Endothelial cell (in vitro differentiated cells): ENCODE measurements around the gene C13orf46. TPM values are rescaled to one million over a fixed set of nuclear protein-coding genes. Genes with fewer than 3 reads are reported as not detected.
A peak's percentile ranks its signal among the peaks of the same experiment; 100 is the strongest.

ENCODE experiments used
- DNase-seq: peaks from one replicate; pipeline ENCODE4 v3.0.0; 2021; ENCODE audit warnings: low spot score
- H3K27ac Mint-ChIP-seq: one replicate; pipeline ENCODE4 v1.8.0; 2021; ENCODE audit warnings: mixed read lengths, inconsistent platforms; ENCODE audit not compliant: unreplicated experiment
- H3K27me3 Mint-ChIP-seq: one replicate; pipeline ENCODE4 v1.8.0; 2021; ENCODE audit warnings: mild to moderate bottlenecking, moderate library complexity, mixed read lengths, inconsistent platforms; ENCODE audit not compliant: unreplicated experiment
- H3K36me3 Mint-ChIP-seq: one replicate; pipeline ENCODE4 v1.8.0; 2021; ENCODE audit warnings: mild to moderate bottlenecking, low read depth, mixed read lengths, inconsistent platforms; ENCODE audit not compliant: unreplicated experiment
- H3K4me1 Mint-ChIP-seq: one replicate; pipeline ENCODE4 v1.8.0; 2021; ENCODE audit warnings: mild to moderate bottlenecking, mixed read lengths, inconsistent platforms; ENCODE audit not compliant: unreplicated experiment
- H3K4me3 Mint-ChIP-seq: one replicate; pipeline ENCODE4 v1.8.0; 2021; ENCODE audit warnings: mild to moderate bottlenecking, mixed read lengths, inconsistent platforms; ENCODE audit not compliant: unreplicated experiment
- H3K9me3 Mint-ChIP-seq: one replicate; pipeline ENCODE4 v1.8.0; 2021; ENCODE audit warnings: mixed read lengths, inconsistent platforms; ENCODE audit not compliant: unreplicated experiment
- total RNA-seq: library from RNA; stranded (reverse); fragmentation: NEBNext Ultra II Directional; extraction: Animal tissue kit (Norgen Biotek cat#: 25700); gene quantifications from one replicate; pipeline ENCODE4 v1.2.1, GENCODE V29; 2021; ENCODE audit not compliant: unreplicated experiment
- TF ChIP-seq, protein P1 (sequence below): fragments of 200-600 bp; sonication (generic); IDR thresholded peaks from one replicate; pipeline ENCODE4 v1.5.0; 2021; ENCODE audit warnings: antibody characterized with exemption; ENCODE audit not compliant: unreplicated experiment

Gene C13orf46
- total RNA-seq, 1 donor from 2014 or later, result 1.5 TPM

- TF ChIP-seq, protein P1, sequence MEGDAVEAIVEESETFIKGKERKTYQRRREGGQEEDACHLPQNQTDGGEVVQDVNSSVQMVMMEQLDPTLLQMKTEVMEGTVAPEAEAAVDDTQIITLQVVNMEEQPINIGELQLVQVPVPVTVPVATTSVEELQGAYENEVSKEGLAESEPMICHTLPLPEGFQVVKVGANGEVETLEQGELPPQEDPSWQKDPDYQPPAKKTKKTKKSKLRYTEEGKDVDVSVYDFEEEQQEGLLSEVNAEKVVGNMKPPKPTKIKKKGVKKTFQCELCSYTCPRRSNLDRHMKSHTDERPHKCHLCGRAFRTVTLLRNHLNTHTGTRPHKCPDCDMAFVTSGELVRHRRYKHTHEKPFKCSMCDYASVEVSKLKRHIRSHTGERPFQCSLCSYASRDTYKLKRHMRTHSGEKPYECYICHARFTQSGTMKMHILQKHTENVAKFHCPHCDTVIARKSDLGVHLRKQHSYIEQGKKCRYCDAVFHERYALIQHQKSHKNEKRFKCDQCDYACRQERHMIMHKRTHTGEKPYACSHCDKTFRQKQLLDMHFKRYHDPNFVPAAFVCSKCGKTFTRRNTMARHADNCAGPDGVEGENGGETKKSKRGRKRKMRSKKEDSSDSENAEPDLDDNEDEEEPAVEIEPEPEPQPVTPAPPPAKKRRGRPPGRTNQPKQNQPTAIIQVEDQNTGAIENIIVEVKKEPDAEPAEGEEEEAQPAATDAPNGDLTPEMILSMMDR, result no peak
- no peaks in the 10 kb centered on the region for H3K36me3 Mint-ChIP-seq
- no peaks in the 10 kb centered on the region for H3K9me3 Mint-ChIP-seq
- no peak overlapping the region for H3K4me3 Mint-ChIP-seq
- H3K27ac Mint-ChIP-seq, result no peak overlapping the region
- DNase-seq, result no peak
- no peaks in the 10 kb centered on the region for H3K4me1 Mint-ChIP-seq
- H3K27me3 Mint-ChIP-seq, result peaks cover 3% of the 10 kb centered on the region
Measured at GRCh38 chr13:113906571-113906970, 67.3 kb downstream of the C13orf46 start.

- no peaks in the 10 kb centered on the region for H3K36me3 Mint-ChIP-seq
- no peak for DNase-seq
- H3K9me3 Mint-ChIP-seq, result no peaks in the 10 kb centered on the region
- TF ChIP-seq, protein P1, result no peak
- no peaks in the 10 kb centered on the region for H3K4me1 Mint-ChIP-seq
- no peak overlapping the region for H3K27ac Mint-ChIP-seq
- no peak overlapping the region for H3K4me3 Mint-ChIP-seq
- peaks cover 3% of the 10 kb centered on the region for H3K27me3 Mint-ChIP-seq
Measured at GRCh38 chr13:113905942-113906341, 67.9 kb downstream of the C13orf46 start.

DNA sequence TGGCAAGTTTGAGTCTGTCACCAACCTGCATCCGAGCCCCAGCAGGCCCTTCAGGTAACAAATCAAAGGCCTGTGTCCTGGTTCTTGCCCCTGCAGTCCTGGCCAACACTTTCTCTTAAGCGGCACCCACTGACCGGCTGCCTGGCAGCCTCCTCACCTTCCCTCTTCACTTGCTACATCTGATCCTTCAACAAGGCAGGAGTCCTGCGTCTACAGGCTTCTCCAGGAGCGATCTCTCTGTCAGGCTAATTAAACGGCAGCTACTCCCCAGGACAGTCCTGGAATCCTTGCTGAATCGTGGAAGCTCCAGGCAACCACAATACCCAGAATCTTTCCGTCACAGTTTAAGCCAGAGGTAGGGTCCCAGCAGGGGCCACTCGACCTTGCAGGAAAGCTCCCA, 68.9 kb downstream of the C13orf46 start:
- Mint-ChIP-seq H3K36me3 (no peaks in the 10 kb centered on the region), H3K4me3 (no peak overlapping the region), H3K4me1 (no peaks in the 10 kb centered on the region), H3K27me3 (peaks cover 3% of the 10 kb centered on the region), H3K9me3 (no peaks in the 10 kb centered on the region), H3K27ac (no peak overlapping the region)
- TF ChIP-seq, protein P1, result no peak
- no peak for DNase-seq

- peaks cover 3% of the 10 kb centered on the region for H3K27me3 Mint-ChIP-seq
- H3K27ac Mint-ChIP-seq, result no peak overlapping the region
- DNase-seq, result peak; percentile 41
- TF ChIP-seq, protein P1, result peak; percentile 27
- no peaks in the 10 kb centered on the region for H3K4me1 Mint-ChIP-seq
- no peaks in the 10 kb centered on the region for H3K9me3 Mint-ChIP-seq
- no peak overlapping the region for H3K4me3 Mint-ChIP-seq
- H3K36me3 Mint-ChIP-seq, result no peaks in the 10 kb centered on the region
Measured at GRCh38 chr13:113904411-113904810, 69.5 kb downstream of the C13orf46 start.

DNA sequence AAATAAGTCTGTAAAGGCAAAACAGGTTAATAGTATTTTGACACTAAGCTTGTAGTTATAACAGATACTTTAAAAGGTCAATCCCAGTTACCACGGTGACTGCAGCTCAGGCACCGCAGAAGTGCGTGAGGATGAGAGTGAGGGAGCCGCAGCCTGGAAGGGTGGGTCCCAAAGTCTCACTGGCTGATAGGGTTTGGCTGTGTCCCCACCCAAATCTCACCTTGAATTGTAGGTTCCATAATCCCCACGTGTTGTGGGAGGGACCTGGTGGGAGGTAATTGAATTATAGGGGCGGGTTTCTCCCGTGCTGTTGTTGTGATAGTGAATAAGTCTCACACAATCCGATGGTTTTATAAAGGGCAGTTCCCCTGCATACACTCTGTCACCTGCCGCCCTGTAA, 70.0 kb downstream of the C13orf46 start:
- no peak overlapping the region for H3K27ac Mint-ChIP-seq
- no peaks in the 10 kb centered on the region for H3K9me3 Mint-ChIP-seq
- H3K4me3 Mint-ChIP-seq, result no peak overlapping the region
- H3K4me1 Mint-ChIP-seq, result no peaks in the 10 kb centered on the region
- H3K27me3 Mint-ChIP-seq, result no peaks in the 10 kb centered on the region
- no peak for DNase-seq
- TF ChIP-seq, protein P1, result no peak
- H3K36me3 Mint-ChIP-seq, result no peaks in the 10 kb centered on the region

Other genes with a start within 250 kb of the C13orf46 start
- 321 TPM for gene TMEM255B, start 214.8 kb downstream of the C13orf46 start, total RNA-seq
- gene GAS6, start 110.0 kb downstream of the C13orf46 start, total RNA-seq, result 19.8 TPM
- 34.0 TPM for gene RASA3, start 158.5 kb upstream of the C13orf46 start, total RNA-seq
- gene CFAP97D2, start 205.2 kb upstream of the C13orf46 start, total RNA-seq, result not detected